A673 (cell line): ENCODE data around the gene GOLGA1.

Experiments
- CTCF ChIP-seq: fragments of 300-800, 200-600 bp; sonication (generic); conservative IDR thresholded peaks from 2 replicates; pipeline ENCODE4 v1.5.1; 2017; ENCODE audit warnings: low read depth, mild to moderate bottlenecking, antibody characterized with exemption, low read length, moderate library complexity, mixed read lengths
- EZH2 ChIP-seq: fragments of 200-600 bp; sonication (generic); IDR thresholded peaks from 2 replicates; pipeline ENCODE4 v1.6.1; 2017; ENCODE audit warnings: borderline replicate concordance, low read depth, mild to moderate bottlenecking, mixed read lengths, antibody characterized with exemption, low read length; ENCODE audit not compliant: poor library complexity, severe bottlenecking

GRCh38 chr9:124839612-124840299 lies 101.1 kb downstream of the GOLGA1 start:
- TF ChIP-seq CTCF: peak; percentile 45; the same call in 1 of the 2 replicates
- TF ChIP-seq EZH2: no peak
